H1 (cell line): Measurements from ENCODE around the gene PSMA5. TPM values are rescaled to one million over a fixed set of nuclear protein-coding genes. Genes with fewer than 3 reads are reported as not detected.

Source experiments
- CTCF ChIA-PET: fragments of 300-600 bp; sonication (Branson Sonifier 250); formaldehyde crosslinking; loops from one replicate; lab custom pipeline; 2021; ENCODE audit not compliant: partially characterized antibody; lab: Charles Lee
- POLR2A ChIA-PET: fragments of 300-600 bp; sonication (Branson Sonifier 250); formaldehyde crosslinking; loops from one replicate; lab custom pipeline; 2021; ENCODE audit warnings: inconsistent platforms; ENCODE audit not compliant: partially characterized antibody; lab: Charles Lee
- DNase-seq, 2 experiments: peaks; one replicate each; pipeline versions ENCODE4 v3.0.0 to v3.0.0-alpha.2; 2010 to 2022; ENCODE audit warnings: low spot score in 2 of 2, low read depth in 1 of 2, mixed read lengths in 1 of 2
- FAIRE-seq: peaks from 2 replicates; lab custom pipeline; 2011; peaks lifted over from hg19 to GRCh38; lab: Jason Lieb, UNC
- H2AFZ ChIP-seq: 2 replicates; pipeline ENCODE4 v1.8.1; 2012; ENCODE audit warnings: low read length, inconsistent platforms
- H2AK5ac ChIP-seq: 2 replicates; pipeline ENCODE4 v1.6.1; 2013; ENCODE audit warnings: low read depth, low read length
- H2BK120ac ChIP-seq: replicated peaks from 2 replicates; pipeline ENCODE3; 2013; ENCODE audit warnings: low read depth, low read length, inconsistent platforms
- H2BK12ac ChIP-seq: 2 replicates; pipeline ENCODE4 v1.6.1; 2013; ENCODE audit warnings: low read depth, low read length
- H2BK15ac ChIP-seq: 2 replicates; pipeline ENCODE4 v1.6.1; 2013; ENCODE audit warnings: low read length
- H2BK20ac ChIP-seq: 2 replicates; pipeline ENCODE4 v1.6.1; 2013; ENCODE audit warnings: low read length
- H2BK5ac ChIP-seq: 2 replicates; pipeline ENCODE4 v1.6.1; 2013; ENCODE audit warnings: low read depth, low read length
- H3K14ac ChIP-seq: 2 replicates; pipeline ENCODE4 v1.6.1; 2013; ENCODE audit warnings: inconsistent platforms; ENCODE audit not compliant: insufficient read length
- H3K18ac ChIP-seq: 2 replicates; pipeline ENCODE4 v1.6.1; 2013; ENCODE audit warnings: low read length; ENCODE audit errors: extremely low read depth
- H3K23ac ChIP-seq: 2 replicates; pipeline ENCODE4 v1.6.1; 2013; ENCODE audit warnings: inconsistent platforms; ENCODE audit not compliant: insufficient read length
- H3K23me2 ChIP-seq: 2 replicates; pipeline ENCODE4 v1.6.1; 2013; ENCODE audit warnings: low read depth, low read length
- H3K27ac ChIP-seq: 2 replicates; pipeline ENCODE4 v1.6.1; 2011; ENCODE audit warnings: low read depth, low read length, inconsistent platforms
- H3K27me3 ChIP-seq, 4 experiments: replicated peaks in 1 of 4; 1 replicate in 1 of 4; 2 replicates in 3 of 4; pipeline versions ENCODE4 v1.6.1 to v1.8.1; 2011 to 2013; ENCODE audit warnings: low read length in 3 of 4, mild to moderate bottlenecking in 3 of 4, inconsistent platforms in 2 of 4, mixed read lengths in 2 of 4, moderate library complexity in 1 of 4; ENCODE audit not compliant: control insufficient read depth in 3 of 4, insufficient read depth in 3 of 4; ENCODE audit errors: extremely low read depth in 1 of 4
- H3K36me3 ChIP-seq, 4 experiments: 2 replicates each; pipeline versions ENCODE4 v1.6.1 to v1.8.1; 2011 to 2013; ENCODE audit warnings: mild to moderate bottlenecking in 4 of 4, low read length in 3 of 4, moderate library complexity in 2 of 4, control low read depth in 1 of 4, inconsistent platforms in 1 of 4; ENCODE audit not compliant: insufficient read depth in 4 of 4, control insufficient read depth in 2 of 4
- H3K4ac ChIP-seq: replicated peaks from 2 replicates; pipeline ENCODE3; 2013; ENCODE audit warnings: low read length, low read depth, mixed read lengths, inconsistent platforms; ENCODE audit not compliant: insufficient read length
- H3K4me1 ChIP-seq, 4 experiments: replicated peaks in 1 of 4; 1 replicate in 1 of 4; 2 replicates in 3 of 4; pipeline versions ENCODE4 v1.6.1 to v1.8.1; 2011 to 2013; ENCODE audit warnings: low read length in 3 of 4, inconsistent platforms in 2 of 4, mixed read lengths in 1 of 4; ENCODE audit not compliant: insufficient read depth in 4 of 4, control insufficient read depth in 3 of 4
- H3K4me2 ChIP-seq, 2 experiments: 2 replicates each; pipeline versions ENCODE4 v1.6.1 to v1.8.1; 2011 to 2013; ENCODE audit warnings: low read depth in 2 of 2, low read length in 2 of 2, control low read depth in 1 of 2, inconsistent platforms in 1 of 2, mild to moderate bottlenecking in 1 of 2; ENCODE audit not compliant: insufficient read depth in 1 of 2
- H3K4me3 ChIP-seq, 4 experiments: fragments of 200-600, 300-600 bp in 1 of 4; sonication (generic), shearing (Covaris generic), sonication (Bioruptor Twin) in 1 of 4; 2 replicates each; pipeline versions ENCODE4 v1.5.1 to v1.8.1; 2011 to 2016; ENCODE audit warnings: low read length in 4 of 4, low read depth in 3 of 4, control low read depth in 2 of 4, inconsistent platforms in 2 of 4, mild to moderate bottlenecking in 2 of 4, mixed read lengths in 1 of 4, moderate library complexity in 1 of 4; ENCODE audit not compliant: insufficient read depth in 2 of 4; ENCODE audit errors: extremely low read depth in 1 of 4
- H3K56ac ChIP-seq: replicated peaks from 2 replicates; pipeline ENCODE3; 2013; ENCODE audit warnings: low read depth, mild to moderate bottlenecking, mixed read lengths, low read length, inconsistent platforms; ENCODE audit not compliant: insufficient read length
- H3K79me1 ChIP-seq: 2 replicates; pipeline ENCODE4 v1.6.1; 2013; ENCODE audit warnings: low read depth, low read length, control low read depth
- H3K79me2 ChIP-seq, 2 experiments: 2 replicates each; pipeline versions ENCODE4 v1.6.1 to v1.8.1; 2012 to 2013; ENCODE audit warnings: low read length in 2 of 2, mild to moderate bottlenecking in 2 of 2, inconsistent platforms in 1 of 2; ENCODE audit not compliant: insufficient read depth in 2 of 2, control insufficient read depth in 1 of 2
- H3K9ac ChIP-seq, 4 experiments: replicated peaks in 1 of 4; 1 replicate in 1 of 4; 2 replicates in 3 of 4; pipeline versions ENCODE4 v1.6.1 to v1.8.1; 2011 to 2013; ENCODE audit warnings: low read depth in 3 of 4, low read length in 3 of 4, control low read depth in 2 of 4, mild to moderate bottlenecking in 2 of 4, moderate library complexity in 2 of 4, inconsistent platforms in 1 of 4; ENCODE audit errors: extremely low read depth in 1 of 4
- H3K9me3 ChIP-seq, 2 experiments: 2 replicates each; pipeline versions ENCODE4 v1.6.1 to v1.8.1; 2012 to 2013; ENCODE audit warnings: mild to moderate bottlenecking in 2 of 2, moderate library complexity in 2 of 2, control low read depth in 1 of 2, inconsistent platforms in 1 of 2, low read depth in 1 of 2, low read length in 1 of 2, mixed read lengths in 1 of 2; ENCODE audit not compliant: insufficient read depth in 2 of 2
- H4K20me1 ChIP-seq, 2 experiments: replicated peaks in 1 of 2; 2 replicates each; pipeline versions ENCODE3 to v1.8.1; 2011 to 2013; ENCODE audit warnings: inconsistent platforms in 2 of 2, low read length in 2 of 2, mild to moderate bottlenecking in 1 of 2; ENCODE audit not compliant: insufficient read depth in 2 of 2, control insufficient read depth in 1 of 2
- H4K5ac ChIP-seq: 2 replicates; pipeline ENCODE4 v1.6.1; 2013; ENCODE audit warnings: low read length, low read depth, mixed read lengths, inconsistent platforms; ENCODE audit not compliant: insufficient read length
- H4K8ac ChIP-seq: 2 replicates; pipeline ENCODE4 v1.8.0; 2013; ENCODE audit warnings: mild to moderate bottlenecking, moderate library complexity, low read length, inconsistent platforms; ENCODE audit not compliant: insufficient read depth; ENCODE audit errors: extremely low read depth
- H4K91ac ChIP-seq: replicated peaks from 2 replicates; pipeline ENCODE3; 2013; ENCODE audit warnings: low read length, mixed read lengths, inconsistent platforms; ENCODE audit not compliant: insufficient read length
- CHD2 ChIP-seq: IDR thresholded peaks from 2 replicates; pipeline ENCODE4 v1.6.1; 2012; ENCODE audit warnings: low read length, improper control_type of control experiment
- KDM1A ChIP-seq: fragments of 200-600, 300-600 bp; sonication (generic); IDR thresholded peaks from 2 replicates; pipeline ENCODE4 v1.7.1; 2016; ENCODE audit warnings: mild to moderate bottlenecking, low read length, borderline replicate concordance
- SP2 ChIP-seq: IDR thresholded peaks from 2 replicates; pipeline ENCODE4 v1.6.1; 2012; ENCODE audit warnings: mild to moderate bottlenecking, low read length, inconsistent platforms
- SRF ChIP-seq: IDR thresholded peaks from 2 replicates; pipeline ENCODE4 v1.6.1; 2011; ENCODE audit warnings: mild to moderate bottlenecking, low read depth, low read length, moderate library complexity
- WGBS, 2 experiments: shearing (Covaris generic) in 1 of 2; methylation state at CpG; one replicate each; pipeline versions ENCODE4 v1.1.6 to v1.1.7; 2013 to 2015; ENCODE audit warnings: low lambda C conversion rate in 2 of 2, mixed read lengths in 2 of 2, inconsistent platforms in 1 of 2, low coverage in 1 of 2, missing lambda C conversion rate in 1 of 2; ENCODE audit not compliant: insufficient replicate concordance in 2 of 2, insufficient coverage in 1 of 2, insufficient read length in 1 of 2; ENCODE audit errors: extremely low coverage in 1 of 2, missing lambda C conversion rate in 1 of 2; 5-methylcytosine and 5-hydroxymethylcytosine counted together
- polyA plus RNA-seq, 7 experiments: library from polyadenylated mRNA; depleted of rRNA in 3 of 7; stranded (reverse) in 5 of 7; unstranded in 2 of 7; fragments of >200 nt in 5 of 7; fragments of 200-250 nt in 2 of 7; gene quantifications; 1 replicate in 5 of 7; 2 replicates in 1 of 7; 4 replicates in 1 of 7; pipeline versions ENCODE4 v1.2.1 to v1.2.3, GENCODE V29; 2011 to 2013; ENCODE audit warnings: missing spikeins in 2 of 7, mixed read lengths in 2 of 7
- total RNA-seq: library from RNA; stranded (reverse); fragmentation: NEBNext Ultra II Directional; extraction: Animal tissue kit (Norgen Biotek cat#: 25700); gene quantifications from 2 replicates; pipeline ENCODE4 v1.2.1, GENCODE V29; 2021

PSMA5 gene
- total and polyA plus RNA-seq, 2 of the 8 experiments (the other 6 are each of a cell fraction or from before 2014, with no cell fraction given) = 140 to 166 TPM

DNA sequence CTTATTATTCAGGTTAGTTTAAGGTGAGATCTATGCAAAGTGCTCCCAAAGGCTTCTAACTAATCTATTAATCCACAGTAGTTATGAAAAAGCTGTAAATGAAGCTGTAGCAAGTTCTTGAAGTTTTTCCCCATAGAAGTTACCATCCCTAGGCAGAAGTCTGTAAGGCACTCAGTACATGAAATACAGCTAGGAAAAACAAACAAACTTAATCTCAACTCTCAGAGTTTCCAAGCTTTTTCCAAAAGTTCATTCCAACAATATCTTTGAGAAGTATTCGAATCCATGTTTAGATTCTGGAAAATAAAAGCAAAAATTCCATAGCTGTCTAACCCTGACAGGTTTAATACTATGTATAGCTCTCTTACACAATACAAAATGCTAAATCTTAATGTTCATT lies 69.7 kb downstream of the PSMA5 start:
- H3K14ac ChIP-seq = no peak overlapping the region
- H2BK5ac ChIP-seq = no peak overlapping the region
- H3K4ac ChIP-seq = no peak overlapping the region
- no peak for FAIRE-seq
- H2BK20ac ChIP-seq = no peak overlapping the region
- ChIA-PET CTCF (interaction anchor here (0.6 to 1.6 kb wide), 5 partner anchors 19 to 136 kb away, joined by 3 to 4 read pairs (median 3); no protein-coding TSS in a partner anchor), POLR2A (interaction anchor here (1.3 to 2.1 kb wide), 2 partner anchors 9 to 42 kb away, joined by 3 to 6 read pairs; partner anchors contain the start of gene SORT1)
- no peak overlapping the region for H3K56ac ChIP-seq
- H2BK120ac ChIP-seq = no peak overlapping the region
- H3K4me1 ChIP-seq = peaks cover 1 to 6% (median 4%) of the 10 kb centered on the region in 4 experiments; a peak in 5 of 7 replicates
- H2AFZ ChIP-seq = no peak overlapping the region
- no peaks in the 10 kb centered on the region for H4K20me1 ChIP-seq
- H3K4me2 ChIP-seq = no peak overlapping the region
- no peak overlapping the region for H4K5ac ChIP-seq
- no peak for DNase-seq
- H2AK5ac ChIP-seq = no peak overlapping the region
- H3K79me2 ChIP-seq = no peaks in the 10 kb centered on the region
- no peak overlapping the region for H2BK12ac ChIP-seq
- H3K23me2 ChIP-seq = no peaks in the 10 kb centered on the region
- no peak overlapping the region for H3K23ac ChIP-seq
- H3K18ac ChIP-seq = no peak overlapping the region
- no peaks in the 10 kb centered on the region for H3K27me3 ChIP-seq
- H4K8ac ChIP-seq = no peak overlapping the region
- peaks cover 0 to 15% (median 7%) of the 10 kb centered on the region in 4 experiments; a peak in 6 of 8 replicates for H3K36me3 ChIP-seq
- WGBS, 2 experiments = 88% methylated on average over 1 of the region's 1 CpG; no CpG with 5 or more reads in 1 of the 2 experiments
- H3K9me3 ChIP-seq = no peaks in the 10 kb centered on the region
- no peak overlapping the region for H4K91ac ChIP-seq
- TF ChIP-seq KDM1A (no peak), CHD2 (no peak), SRF (no peak), SP2 (no peak)
- H3K79me1 ChIP-seq = no peaks in the 10 kb centered on the region; the same call in 1 of the 2 replicates
- H3K4me3 ChIP-seq = no peak overlapping the region
- no peak overlapping the region for H2BK15ac ChIP-seq
- no peak overlapping the region for H3K9ac ChIP-seq
- H3K27ac ChIP-seq = no peak overlapping the region
